ENCODE data around the gene MFAP3L. TPM values are rescaled to one million over a fixed set of nuclear protein-coding genes. Genes with fewer than 3 reads are reported as not detected.

Gene MFAP3L
- total RNA-seq, 4 donors from 2014 or later = 5.4 to 10.6 (median 8.4) TPM

DNA sequence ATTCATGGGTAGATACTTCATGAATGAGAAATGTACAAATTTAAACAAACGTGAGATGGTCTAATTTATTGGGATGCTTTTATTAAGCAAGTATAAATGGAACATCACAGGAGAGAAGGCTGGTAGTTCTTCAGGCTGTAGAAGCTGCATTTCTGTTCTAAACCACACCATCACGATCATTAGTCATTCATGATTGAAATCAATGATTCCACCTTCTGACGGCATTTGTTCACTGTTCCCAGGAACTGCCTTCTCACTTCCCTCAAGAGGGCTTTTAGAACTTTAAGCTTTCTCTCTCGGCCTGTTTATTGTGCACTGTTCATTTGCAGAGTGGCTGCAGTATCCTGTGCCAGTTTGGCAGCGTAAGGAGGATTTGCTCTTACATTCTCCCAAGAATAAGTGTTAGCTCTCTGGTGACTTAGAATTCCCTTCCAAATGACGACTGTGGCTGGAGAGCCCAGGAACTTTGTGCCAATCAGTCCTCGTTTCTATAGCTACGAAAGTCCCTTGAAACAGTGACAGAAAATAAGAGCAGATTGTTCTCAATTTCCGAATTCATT lies 54.7 kb downstream of the MFAP3L start:
- intact Hi-C loops (cut with DNase I) = no loop called here
- Histone ChIP-seq H3K27ac (no peak overlapping the region), H3K4me1 (no peaks in the 10 kb centered on the region), H3K27me3 (no peaks in the 10 kb centered on the region), H3K9me3 (no peaks in the 10 kb centered on the region), H3K4me3 (replicated peaks in 1 of 3) (no peak overlapping the region), H3K36me3 (no peaks in the 10 kb centered on the region)
- DNase-seq = peak; percentile 46 to 68
- TF ChIP-seq POLR2A (IDR thresholded peaks at IDR 0.05) = no peak
- TF ChIP-seq, protein P1, sequence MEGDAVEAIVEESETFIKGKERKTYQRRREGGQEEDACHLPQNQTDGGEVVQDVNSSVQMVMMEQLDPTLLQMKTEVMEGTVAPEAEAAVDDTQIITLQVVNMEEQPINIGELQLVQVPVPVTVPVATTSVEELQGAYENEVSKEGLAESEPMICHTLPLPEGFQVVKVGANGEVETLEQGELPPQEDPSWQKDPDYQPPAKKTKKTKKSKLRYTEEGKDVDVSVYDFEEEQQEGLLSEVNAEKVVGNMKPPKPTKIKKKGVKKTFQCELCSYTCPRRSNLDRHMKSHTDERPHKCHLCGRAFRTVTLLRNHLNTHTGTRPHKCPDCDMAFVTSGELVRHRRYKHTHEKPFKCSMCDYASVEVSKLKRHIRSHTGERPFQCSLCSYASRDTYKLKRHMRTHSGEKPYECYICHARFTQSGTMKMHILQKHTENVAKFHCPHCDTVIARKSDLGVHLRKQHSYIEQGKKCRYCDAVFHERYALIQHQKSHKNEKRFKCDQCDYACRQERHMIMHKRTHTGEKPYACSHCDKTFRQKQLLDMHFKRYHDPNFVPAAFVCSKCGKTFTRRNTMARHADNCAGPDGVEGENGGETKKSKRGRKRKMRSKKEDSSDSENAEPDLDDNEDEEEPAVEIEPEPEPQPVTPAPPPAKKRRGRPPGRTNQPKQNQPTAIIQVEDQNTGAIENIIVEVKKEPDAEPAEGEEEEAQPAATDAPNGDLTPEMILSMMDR (IDR thresholded peaks at IDR 0.05) = no peak
- 36 to 43% methylated on average over 9 of the region's 9 CpGs for WGBS, 2 donors

DNA sequence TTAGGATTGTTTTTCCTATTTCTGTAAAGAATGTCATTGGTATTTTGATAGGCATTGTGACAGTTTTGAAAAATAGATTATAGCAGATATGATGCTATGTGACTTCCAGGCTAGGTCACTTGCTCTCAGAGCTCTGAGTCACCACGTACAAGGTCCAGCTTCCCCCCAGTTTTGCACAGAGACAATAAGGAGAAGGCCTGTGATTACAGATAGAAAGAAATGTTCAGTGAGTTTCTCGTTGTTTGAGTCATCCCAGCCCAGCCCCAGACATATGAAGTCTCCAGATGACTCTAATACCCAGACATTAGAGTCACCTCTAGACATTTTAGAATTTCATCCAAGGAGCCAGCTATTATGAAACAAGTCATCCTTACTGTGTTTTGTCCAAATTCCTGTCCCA lies 57.2 kb downstream of the MFAP3L start:
- DNase-seq = no peak

DNA sequence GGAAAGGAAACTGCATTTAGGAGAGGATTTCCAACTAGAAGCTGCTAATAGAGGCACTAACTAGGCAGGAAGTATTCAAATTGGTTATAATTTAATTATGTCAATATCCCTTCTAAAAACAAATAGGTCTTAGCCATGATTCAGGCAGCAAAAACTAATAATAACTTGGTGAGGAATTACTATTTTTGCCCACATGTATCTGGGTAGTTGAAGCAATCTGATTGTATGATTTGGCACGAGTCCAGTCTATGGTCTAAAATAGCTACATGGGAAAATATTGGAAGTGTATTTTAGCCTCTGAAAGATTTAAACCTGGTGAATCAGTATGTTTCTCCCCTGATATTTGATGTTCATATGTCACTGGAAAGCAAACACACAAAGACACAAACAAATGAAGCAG lies 62.2 kb downstream of the MFAP3L start:
- Histone ChIP-seq H3K4me3 (replicated peaks in 1 of 3) (no peak overlapping the region), H3K9me3 (no peaks in the 10 kb centered on the region), H3K27me3 (no peaks in the 10 kb centered on the region), H3K36me3 (no peaks in the 10 kb centered on the region), H3K27ac (no peak overlapping the region), H3K4me1 (no peaks in the 10 kb centered on the region)
- no peak for DNase-seq
- 50 to 59% methylated on average over 1 of the region's 1 CpG for WGBS, 2 donors
- intact Hi-C loops (cut with DNase I) = no loop called here
- TF ChIP-seq POLR2A (IDR thresholded peaks at IDR 0.05) = no peak
- TF ChIP-seq, protein P1 (IDR thresholded peaks at IDR 0.05) = no peak

More for the DNA sequence above, 57.2 kb downstream of the MFAP3L start:
- TF ChIP-seq, protein P1 (IDR thresholded peaks at IDR 0.05) = no peak
- no peak for TF ChIP-seq POLR2A (IDR thresholded peaks at IDR 0.05)
- intact Hi-C loops (cut with DNase I) = no loop called here
- Histone ChIP-seq H3K4me3 (replicated peaks in 1 of 3) (no peak overlapping the region), H3K36me3 (no peaks in the 10 kb centered on the region), H3K27ac (no peak overlapping the region), H3K9me3 (no peaks in the 10 kb centered on the region), H3K27me3 (no peaks in the 10 kb centered on the region), H3K4me1 (no peaks in the 10 kb centered on the region)
- 86 to 87% methylated on average over 2 of the region's 2 CpGs for WGBS, 2 donors

DNA sequence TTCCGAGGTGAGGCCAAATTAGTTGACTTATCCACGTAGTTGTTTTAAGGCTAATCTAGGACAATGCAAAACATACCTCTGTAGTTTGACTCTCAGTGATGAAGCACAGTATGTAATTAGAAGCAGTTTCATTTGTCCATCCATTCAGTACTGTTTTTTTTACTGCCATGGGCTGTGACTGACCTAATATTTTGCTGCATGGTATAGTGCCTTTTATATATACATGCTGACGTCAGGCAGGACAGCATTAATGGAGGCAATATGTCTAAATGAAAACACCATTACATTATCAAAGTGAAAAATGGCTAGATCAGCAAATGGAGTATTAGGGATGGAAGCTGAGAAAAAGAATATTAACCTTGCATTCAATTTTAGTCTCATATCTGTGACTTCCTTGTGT lies 66.9 kb downstream of the MFAP3L start:
- Histone ChIP-seq H3K4me1 (peaks cover 0 to 7% of the 10 kb centered on the region in 2 donors), H3K9me3 (no peaks in the 10 kb centered on the region), H3K4me3 (replicated peaks in 1 of 3) (no peak overlapping the region), H3K36me3 (no peaks in the 10 kb centered on the region), H3K27me3 (no peaks in the 10 kb centered on the region), H3K27ac (no peak overlapping the region)
- 67 to 73% methylated on average over 3 of the region's 3 CpGs for WGBS, 2 donors
- intact Hi-C loops (cut with DNase I) = no loop called here
- no peak for TF ChIP-seq POLR2A (IDR thresholded peaks at IDR 0.05)
- DNase-seq = no peak

DNA sequence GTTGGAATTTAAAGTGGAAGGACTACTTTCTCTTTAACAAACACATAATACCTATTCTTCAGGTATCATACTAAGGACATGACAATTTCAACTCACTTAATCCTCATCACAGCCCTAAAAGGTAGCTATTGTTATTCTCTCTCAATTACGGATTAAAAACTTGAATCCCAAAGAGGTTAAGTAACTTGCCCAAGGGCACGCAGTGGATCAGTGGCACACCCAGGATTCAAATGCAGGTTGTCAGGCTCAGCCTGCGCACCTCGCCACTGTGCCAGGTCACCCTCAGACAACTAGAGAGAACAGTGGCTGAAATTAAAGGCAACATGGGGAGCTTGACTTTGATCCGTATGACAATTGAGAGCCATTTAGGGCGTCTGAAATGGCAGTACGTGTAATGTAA lies 67.6 kb downstream of the MFAP3L start:
- TF ChIP-seq, protein P1 (IDR thresholded peaks at IDR 0.05) = no peak
- no peak for TF ChIP-seq POLR2A (IDR thresholded peaks at IDR 0.05)
- Histone ChIP-seq H3K36me3 (no peaks in the 10 kb centered on the region), H3K27me3 (no peaks in the 10 kb centered on the region), H3K4me1 (peaks cover 0 to 7% of the 10 kb centered on the region in 2 donors), H3K9me3 (no peaks in the 10 kb centered on the region), H3K4me3 (replicated peaks in 1 of 3) (no peak overlapping the region), H3K27ac (no peak overlapping the region)
- 90 to 95% methylated on average over 7 of the region's 7 CpGs for WGBS, 2 donors
- no peak for DNase-seq
- intact Hi-C loops (cut with DNase I) = no loop called here

Data from thyroid gland (tissue), 4 donors.